Purkinje cell (primary cell): ENCODE data around the gene LAMP2. TPM values are rescaled to one million over a fixed set of nuclear protein-coding genes. Genes with fewer than 3 reads are reported as not detected.

Source experiments
- polyA plus RNA-seq: library from polyadenylated mRNA; unstranded; fragments of >200 nt; fragmentation: Nextera tagmentation; gene quantifications from 2 replicates; pipeline ENCODE4 v1.2.1, GENCODE V29; 2014

The LAMP2 gene
- polyA plus RNA-seq, result 42.2 and 57.9 TPM in 2 replicates

GRCh38 chrX:120468825-120469525 is at the start of gene LAMP2:
TSS of gene LAMP2 (minus strand) at chrX:120469296. CDS start at chrX:120469169, 127 bp downstream.

Other genes starting within 250 kb of the LAMP2 start
- gene ZBTB33, start 218.5 kb downstream of the LAMP2 start, polyA plus RNA-seq, result 10.4 and 13.4 TPM in 2 replicates
- 142 and 168 TPM in 2 replicates for gene TMEM255A, start 157.8 kb downstream of the LAMP2 start, polyA plus RNA-seq
- not detected in 2 replicates for gene ATP1B4, start 107.2 kb downstream of the LAMP2 start, polyA plus RNA-seq
- gene CUL4B, start 91.7 kb upstream of the LAMP2 start, polyA plus RNA-seq, result 15.1 and 19.0 TPM in 2 replicates
- gene MCTS1, start 134.8 kb upstream of the LAMP2 start, polyA plus RNA-seq, result 147 and 203 TPM in 2 replicates
- gene C1GALT1C1, start 160.8 kb upstream of the LAMP2 start, polyA plus RNA-seq, result 38.0 and 89.5 TPM in 2 replicates